Measurements from ENCODE around the gene VDAC2.

Gene VDAC2

GRCh38 chr10:75254739-75255138, 44.1 kb downstream of the VDAC2 start:
- no peak for DNase-seq

GRCh38 chr10:75260990-75261389, 50.4 kb downstream of the VDAC2 start:
- DNase-seq, result no peak

GRCh38 chr10:75261813-75262705, 51.5 kb downstream of the VDAC2 start:
- peak; percentile 78 for DNase-seq

- no peak for DNase-seq
Measured at GRCh38 chr10:75263806-75264205, 53.2 kb downstream of the VDAC2 start.

- peak; percentile 98 for DNase-seq
Measured at GRCh38 chr10:75265856-75266255, 55.3 kb downstream of the VDAC2 start.

GRCh38 chr10:75266945-75267344, 56.3 kb downstream of the VDAC2 start:
- no peak for DNase-seq

GRCh38 chr10:75269605-75270004, 59.0 kb downstream of the VDAC2 start:
- no peak for DNase-seq

- DNase-seq, result no peak
Measured at GRCh38 chr10:75272094-75272493, 61.5 kb downstream of the VDAC2 start.

GRCh38 chr10:75272896-75273295, 62.3 kb downstream of the VDAC2 start:
- no peak for DNase-seq

GRCh38 chr10:75276069-75276872, 65.7 kb downstream of the VDAC2 start:
- DNase-seq, result no peak

GRCh38 chr10:75280236-75280635, 69.6 kb downstream of the VDAC2 start:
- no peak for DNase-seq
